Activated CD8-positive, alpha-beta memory T cell treated with anti-CD3 and anti-CD28 coated beads, Interleukin-2, amount 50 U/mL, for 24 hours (primary cell): Measurements from ENCODE around the gene IQSEC1.

Source experiments
- DNase-seq: peaks from one replicate; pipeline ENCODE4 v3.0.0-alpha.2; 2020; ENCODE audit errors: extremely low read depth

The IQSEC1 gene

DNA sequence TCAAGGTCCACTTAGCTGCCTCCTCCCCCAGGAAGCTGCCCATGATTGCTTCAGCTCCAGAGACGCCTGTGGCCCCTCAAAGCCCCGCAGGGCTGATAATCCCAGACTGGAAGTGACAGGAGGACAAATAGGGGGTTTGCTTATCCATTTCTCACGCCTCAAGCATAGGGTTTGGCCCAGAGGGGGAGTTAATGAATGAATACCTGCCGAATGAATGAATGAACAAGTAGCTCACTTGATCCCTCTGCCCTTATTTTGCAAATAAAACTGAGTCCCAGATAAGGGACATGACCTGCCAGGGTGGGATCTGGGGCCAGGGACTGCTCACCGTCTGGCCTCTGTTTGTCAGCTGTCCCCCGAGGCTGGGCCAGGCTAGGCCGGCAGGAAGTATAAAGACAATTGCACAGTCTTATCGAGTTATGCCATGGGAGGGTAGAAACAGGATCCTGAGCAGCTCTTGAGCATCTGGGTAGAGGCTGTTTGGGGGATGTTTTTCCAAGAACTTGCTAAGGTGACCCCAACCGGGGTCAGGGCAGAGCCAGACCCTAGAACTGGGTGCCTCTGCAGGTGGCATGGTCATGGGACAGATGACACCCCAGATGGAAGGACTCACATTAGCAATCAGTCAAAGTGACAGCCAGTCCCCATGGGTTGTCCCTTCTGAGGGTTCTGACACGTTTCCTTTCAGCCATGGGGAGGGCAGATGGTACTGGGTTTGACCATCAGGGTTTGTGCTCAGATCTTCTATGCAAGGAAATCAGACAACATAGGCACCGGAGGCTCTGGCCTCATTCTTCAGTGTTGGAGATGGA, 45.0 kb downstream of the IQSEC1 start:
- DNase-seq: no peak

DNA sequence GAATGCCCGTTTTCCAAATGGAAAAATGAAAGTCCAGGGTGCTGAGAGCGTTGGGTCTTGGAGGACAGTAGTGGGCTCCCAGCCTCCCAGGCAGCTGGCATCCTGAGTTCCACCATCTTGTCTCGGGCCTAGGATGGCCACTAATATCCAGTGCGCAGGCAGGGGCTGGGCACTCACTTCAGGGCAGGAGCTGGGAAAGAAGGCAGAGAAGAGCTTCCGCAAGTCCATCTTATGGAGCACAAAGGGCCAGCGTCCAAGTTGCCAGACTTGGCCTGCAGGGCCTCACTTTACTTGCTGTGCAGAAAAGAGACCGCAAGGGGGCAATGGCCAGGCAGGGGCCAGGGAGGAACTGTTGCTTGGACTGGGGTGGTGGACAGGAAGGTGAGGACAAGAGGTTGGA, 46.1 kb downstream of the IQSEC1 start:
- no peak for DNase-seq

DNA sequence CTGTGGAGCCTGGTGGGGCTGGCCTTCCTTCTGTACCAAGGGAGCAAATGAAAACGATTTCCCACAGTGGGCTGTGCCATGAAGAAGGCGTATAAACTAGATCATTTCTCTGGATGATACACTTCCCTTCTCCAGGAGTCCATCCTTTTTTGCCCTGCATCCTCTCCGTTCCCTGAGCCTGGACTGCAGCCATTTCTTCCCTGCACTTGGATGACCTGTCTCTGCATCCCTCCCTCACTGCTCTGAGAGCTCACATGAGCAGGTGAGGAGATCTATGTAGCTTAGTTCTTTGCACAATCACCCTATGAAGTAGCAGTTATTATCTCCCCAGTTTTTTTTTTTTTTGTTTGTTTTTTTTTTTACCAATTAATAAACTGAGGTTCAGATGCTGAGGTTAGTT, 46.7 kb downstream of the IQSEC1 start:
- no peak for DNase-seq

GRCh38 chr3:13025778-13026518, 47.3 kb downstream of the IQSEC1 start:
- DNase-seq: no peak

- no peak for DNase-seq
These were observed 48.1 kb downstream of the IQSEC1 start for GRCh38 chr3:13025090-13025489.

- DNase-seq: no peak
These were observed 48.5 kb downstream of the IQSEC1 start for GRCh38 chr3:13024765-13025065.

DNA sequence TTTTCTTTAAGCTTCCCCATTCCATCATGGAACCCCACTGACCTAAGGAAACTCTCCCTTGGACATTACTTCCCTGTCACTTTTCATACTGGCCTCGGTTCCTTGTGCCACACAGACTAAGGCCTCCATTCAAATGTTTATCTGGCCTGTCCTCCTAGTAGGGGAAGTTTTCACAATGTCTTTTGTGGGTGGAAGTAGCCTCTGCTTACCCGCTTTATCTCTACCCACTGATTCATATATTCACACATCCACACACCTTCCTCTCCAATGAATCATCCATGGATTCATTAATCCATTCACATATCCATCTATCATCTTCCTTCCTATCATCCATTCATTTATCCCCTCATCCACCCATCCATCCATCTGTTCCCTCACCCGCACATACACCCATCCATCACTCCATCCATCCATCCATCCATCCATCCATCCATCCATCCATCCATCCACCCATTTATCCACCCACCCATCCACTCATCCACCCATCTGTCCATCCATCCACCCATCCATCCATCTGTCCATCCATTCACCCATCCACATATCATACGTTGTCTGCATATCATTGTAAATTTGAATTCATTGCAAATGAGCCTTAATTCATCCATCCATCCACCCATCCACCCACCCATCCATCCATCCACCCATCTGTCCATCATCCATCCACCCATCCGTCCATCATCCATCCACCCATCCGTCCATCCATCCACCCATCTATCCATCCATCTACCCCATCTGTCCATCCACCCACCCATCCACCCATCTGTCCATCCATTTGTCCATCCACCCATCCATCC, 49.1 kb downstream of the IQSEC1 start:
- no peak for DNase-seq

GRCh38 chr3:13023235-13023970, 49.8 kb downstream of the IQSEC1 start:
- no peak for DNase-seq

GRCh38 chr3:13022348-13023234, 50.6 kb downstream of the IQSEC1 start:
- DNase-seq: no peak

DNA sequence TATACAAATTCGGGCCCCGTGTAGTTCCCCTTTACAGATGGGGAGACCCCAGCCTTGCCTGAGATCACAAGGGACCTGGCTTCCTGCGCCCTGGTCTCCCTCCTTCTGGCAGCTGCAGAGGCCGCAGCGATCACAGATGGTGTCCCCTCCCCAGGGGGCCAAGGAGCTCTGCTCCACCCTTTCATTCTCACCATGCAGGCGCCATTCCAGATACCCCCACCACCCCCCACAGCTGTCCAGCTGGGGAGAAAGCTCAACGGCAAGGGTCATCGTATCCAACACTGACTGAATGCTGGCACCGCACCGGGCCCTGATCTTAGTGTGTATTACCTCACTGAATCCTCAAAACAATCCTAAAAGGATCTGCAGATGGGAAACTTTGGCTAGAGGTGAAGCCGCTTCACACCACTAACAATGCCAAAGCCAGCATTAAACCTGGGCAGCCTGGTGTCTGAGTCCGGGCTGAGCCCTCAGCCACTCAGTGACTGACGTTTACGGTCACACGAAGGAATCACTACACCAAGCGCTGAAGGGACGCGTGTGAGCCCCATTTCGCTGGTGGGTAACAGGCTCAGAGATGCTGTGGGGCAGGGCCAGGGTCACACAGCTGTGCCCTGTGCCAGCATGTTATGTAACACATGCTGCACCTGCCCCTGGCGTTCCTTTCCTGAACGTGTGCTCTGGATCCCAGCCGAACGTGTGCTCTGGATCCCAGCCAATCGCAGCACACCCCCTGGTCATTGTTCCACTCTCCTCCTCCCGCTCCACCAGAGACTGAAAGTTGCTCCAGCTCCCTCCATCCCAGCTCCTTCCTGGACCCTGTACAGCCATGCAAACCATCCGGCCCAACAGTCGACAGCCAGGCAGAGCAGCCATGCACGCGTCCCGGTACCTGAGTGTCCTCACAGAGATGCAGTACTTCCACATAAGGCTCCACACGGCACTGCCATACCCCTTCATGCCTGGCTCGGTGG, 51.8 kb downstream of the IQSEC1 start:
- DNase-seq: no peak

DNA sequence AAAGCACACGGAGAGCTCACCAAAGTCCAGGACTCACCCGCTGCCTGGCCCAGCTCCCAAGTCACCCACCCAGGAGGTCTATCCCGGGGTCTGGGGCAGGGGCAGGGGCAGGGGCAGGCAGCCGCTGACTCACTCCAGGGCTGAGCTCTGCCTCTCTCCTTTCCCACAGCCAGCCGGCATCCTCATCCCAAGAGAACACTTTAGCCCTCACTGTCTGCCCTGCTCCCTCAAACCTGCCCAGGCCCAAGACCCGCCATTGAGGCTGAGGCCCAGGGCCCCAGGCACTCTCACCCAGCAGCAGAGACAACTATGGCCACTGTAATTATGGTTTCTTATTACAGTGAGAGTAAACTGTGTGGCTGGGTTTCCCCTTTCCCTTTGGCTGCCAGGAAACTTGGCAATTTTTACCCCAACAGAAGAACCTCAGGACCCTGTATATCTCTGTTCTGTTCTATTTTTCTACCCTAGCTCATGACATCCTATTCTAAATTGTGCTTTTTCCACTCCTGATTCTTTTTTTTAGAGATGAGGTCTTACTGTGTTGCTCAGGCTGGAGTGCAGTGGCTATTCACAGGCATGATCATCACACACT, 53.0 kb downstream of the IQSEC1 start:
- DNase-seq: no peak

DNA sequence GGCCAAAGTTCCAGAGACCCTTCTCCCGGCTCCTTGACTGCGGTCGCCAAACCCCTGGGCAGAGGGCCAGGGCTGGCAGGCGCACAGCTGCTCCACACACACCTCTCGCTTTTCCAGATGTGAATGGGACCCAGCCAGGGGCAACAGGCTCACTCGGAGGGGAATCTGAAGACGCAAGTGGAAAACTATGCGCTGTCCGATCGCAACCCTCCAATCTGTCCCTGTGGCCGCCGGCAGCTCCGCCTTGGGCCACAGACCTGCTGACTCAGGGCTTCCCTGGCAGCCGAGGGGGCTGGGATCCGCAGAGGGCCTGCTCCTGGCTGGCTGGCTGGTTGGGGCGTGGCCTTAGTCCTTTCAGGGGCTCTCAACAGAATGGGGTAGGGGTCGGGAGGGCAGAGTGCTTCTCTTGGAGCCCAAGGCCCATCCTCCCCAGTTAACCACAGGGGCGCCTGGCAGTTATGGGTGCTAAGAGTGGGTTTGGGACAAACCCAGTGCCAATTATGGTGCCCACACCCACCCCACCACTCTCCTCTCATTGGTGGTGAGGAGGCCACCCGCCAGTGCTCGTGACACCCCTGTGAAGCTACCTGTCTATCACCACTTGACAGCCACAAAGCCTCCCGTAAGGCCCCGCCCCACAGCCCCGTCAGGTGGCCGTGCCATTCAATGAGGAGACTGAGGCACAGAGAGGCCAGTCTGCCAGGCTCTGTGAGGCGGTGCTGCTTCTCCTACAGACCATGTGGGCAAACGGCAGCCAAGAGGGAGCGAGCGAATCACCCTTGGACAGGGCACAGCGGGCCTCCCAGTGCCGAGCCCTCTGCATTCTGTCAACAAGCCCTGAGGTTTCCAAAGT, 53.8 kb downstream of the IQSEC1 start:
- no peak for DNase-seq

- DNase-seq: no peak
These were observed 54.5 kb downstream of the IQSEC1 start for GRCh38 chr3:13018561-13019242.

- no peak for DNase-seq
These were observed 55.2 kb downstream of the IQSEC1 start for GRCh38 chr3:13018043-13018451.

GRCh38 chr3:13017361-13018042, 55.7 kb downstream of the IQSEC1 start:
- DNase-seq: no peak

DNA sequence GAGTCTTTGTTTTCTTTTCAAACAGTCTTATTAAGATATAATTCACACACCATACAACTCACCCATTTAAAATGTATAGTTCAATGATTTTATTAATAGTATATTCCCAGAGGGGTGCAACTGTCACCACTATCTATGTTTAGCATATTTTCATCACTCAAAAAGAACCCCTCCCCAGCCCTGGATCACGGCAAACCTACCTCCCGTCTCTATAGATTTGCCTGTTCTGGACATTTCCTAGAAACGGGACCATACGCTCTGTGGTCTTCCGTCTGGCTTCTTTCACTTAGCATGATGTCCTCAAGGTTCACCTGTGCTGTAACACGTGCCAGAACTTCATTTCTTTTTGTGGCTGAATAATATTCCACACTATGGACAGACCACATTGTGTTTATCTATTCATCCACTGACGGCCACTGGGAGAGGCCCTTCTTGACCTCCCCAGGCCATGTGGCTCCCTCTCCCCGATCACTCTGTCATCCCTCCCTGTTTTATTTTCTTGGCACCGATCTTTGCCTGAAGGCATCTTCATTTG, 56.4 kb downstream of the IQSEC1 start:
- no peak for DNase-seq
